Panc1 (cell line): ENCODE data around the gene MS4A18. TPM values are rescaled to one million over a fixed set of nuclear protein-coding genes. Genes with fewer than 3 reads are reported as not detected.

Source experiments
- ATAC-seq: fragments of 200-7000 bp; cut with Tn5 transposase; 2 replicates; pipeline ENCODE4 v1.9.1; 2020; ENCODE audit warnings: mild to moderate bottlenecking, moderate library complexity
- BruUV-seq: library from RNA; stranded (reverse); fragments of 400-500 nt; replicated peaks from 2 replicates; lab custom pipeline; 2021; lab: Mats Ljungman, UMichigan
- CTCF ChIA-PET: fragments of 300-600 bp; sonication (Branson Sonifier 250); formaldehyde crosslinking; loops from one replicate; lab custom pipeline; 2022; ENCODE audit warnings: antibody characterized with exemption; lab: Charles Lee
- POLR2A ChIA-PET: fragments of 300-600 bp; sonication (Branson Sonifier 250); formaldehyde crosslinking; loops from one replicate; lab custom pipeline; 2022; ENCODE audit warnings: antibody characterized with exemption; lab: Charles Lee
- DNase-seq: peaks from one replicate; pipeline ENCODE4 v3.0.0-alpha.2; 2010; ENCODE audit warnings: low read depth, low spot score
- H3K27ac ChIP-seq: 2 replicates; pipeline ENCODE4 v1.5.1; 2011; ENCODE audit warnings: mild to moderate bottlenecking, low read length, inconsistent platforms
- H3K27me3 ChIP-seq: fragments of 200-500 bp; sonication (Bioruptor generic); 2 replicates; pipeline ENCODE4 v1.6.0; 2014; ENCODE audit warnings: low read length, inconsistent platforms; ENCODE audit not compliant: control insufficient read depth, insufficient read depth
- H3K36me3 ChIP-seq: fragments of 200-500 bp; sonication (Bioruptor generic); 2 replicates; pipeline ENCODE4 v1.5.1; 2014; ENCODE audit warnings: inconsistent platforms, mild to moderate bottlenecking, low read length, moderate library complexity; ENCODE audit not compliant: control insufficient read depth, insufficient read depth
- H3K4me1 ChIP-seq: 2 replicates; pipeline ENCODE4 v1.5.1; 2011; ENCODE audit warnings: inconsistent platforms, mild to moderate bottlenecking, low read length, moderate library complexity; ENCODE audit not compliant: control insufficient read depth, insufficient read depth
- H3K4me3 ChIP-seq, 2 experiments: 2 replicates each; pipeline ENCODE4 v1.5.1; 2011 to 2012; ENCODE audit warnings: low read depth in 2 of 2, low read length in 2 of 2, mild to moderate bottlenecking in 2 of 2, inconsistent platforms in 1 of 2, moderate library complexity in 1 of 2
- H3K9me3 ChIP-seq: fragments of 200-500 bp; sonication (Bioruptor generic); 2 replicates; pipeline ENCODE4 v1.5.1; 2014; ENCODE audit warnings: low read depth, mild to moderate bottlenecking, inconsistent platforms, low read length, moderate library complexity; ENCODE audit not compliant: control insufficient read depth, insufficient read depth
- POLR2AphosphoS5 ChIP-seq: IDR thresholded peaks from 2 replicates; pipeline ENCODE4 v1.6.1; 2012; ENCODE audit warnings: mild to moderate bottlenecking, low read depth, low read length, moderate library complexity
- REST ChIP-seq, 2 experiments: IDR thresholded peaks; 2 replicates each; pipeline ENCODE4 v1.6.1; 2011 to 2012; ENCODE audit warnings: low read depth in 2 of 2, control low read depth in 1 of 2, low read length in 1 of 2, mild to moderate bottlenecking in 1 of 2, moderate library complexity in 1 of 2; ENCODE audit not compliant: insufficient read depth in 1 of 2
- SIN3A ChIP-seq: IDR thresholded peaks from 2 replicates; pipeline ENCODE4 v1.6.1; 2012; ENCODE audit warnings: low read depth, mild to moderate bottlenecking, low read length, moderate library complexity, borderline replicate concordance; ENCODE audit not compliant: insufficient read depth
- TCF7L2 ChIP-seq: IDR thresholded peaks from 2 replicates; pipeline ENCODE4 v1.6.1; 2011; ENCODE audit warnings: mild to moderate bottlenecking, low read depth, low read length, inconsistent platforms
- in situ Hi-C: cut with HindIII; loops from 2 replicates; pipeline ENCODE4 v1.10.0; 2016; ENCODE audit warnings: low sequenced_read_pairs, low pct_unique_long_range_greater_than_20kb
- intact Hi-C: fragments of 100-400 bp; cut with micrococcal nuclease; formaldehyde crosslinking; loops from one replicate; pipeline ENCODE4 v1.10.0; 2022; ENCODE audit not compliant: unreplicated experiment
- total RNA-seq: library from RNA; stranded (reverse); gene quantifications from one replicate; pipeline ENCODE4 v1.2.1, GENCODE V29; 2021; ENCODE audit not compliant: unreplicated experiment
- TF ChIP-seq, protein P1 (sequence below): fragments of 450-650 bp; IDR thresholded peaks from 2 replicates; pipeline ENCODE4 v1.5.1; 2017; ENCODE audit warnings: mild to moderate bottlenecking

MS4A18 gene
- total RNA-seq, 1 experiment from 2014 or later = not detected

- no TSS peak for BruUV-seq
- Histone ChIP-seq H3K36me3 (no peaks in the 10 kb centered on the region), H3K27me3 (peaks cover 4% of the 10 kb centered on the region; the same call in 1 of the 2 replicates), H3K9me3 (no peaks in the 10 kb centered on the region), H3K27ac (no peak overlapping the region), H3K4me1 (no peaks in the 10 kb centered on the region; the same call in 1 of the 2 replicates), H3K4me3 (no peak overlapping the region)
- intact Hi-C loops = no loop called here
- CTCF ChIA-PET = no interaction called here
- in situ Hi-C loops = no loop called here
- POLR2A ChIA-PET = no interaction called here
- ATAC-seq (no peak), DNase-seq (no peak)
- TF ChIP-seq TCF7L2 (no peak), REST (IDR thresholded peaks at IDR 0.05; ENCODE audit: insufficient read depth in 1 of 2, low read depth in 2 of 2, low read length in 1 of 2) (no peak), SIN3A (no peak), POLR2AphosphoS5 (no peak)
- TF ChIP-seq, protein P1, sequence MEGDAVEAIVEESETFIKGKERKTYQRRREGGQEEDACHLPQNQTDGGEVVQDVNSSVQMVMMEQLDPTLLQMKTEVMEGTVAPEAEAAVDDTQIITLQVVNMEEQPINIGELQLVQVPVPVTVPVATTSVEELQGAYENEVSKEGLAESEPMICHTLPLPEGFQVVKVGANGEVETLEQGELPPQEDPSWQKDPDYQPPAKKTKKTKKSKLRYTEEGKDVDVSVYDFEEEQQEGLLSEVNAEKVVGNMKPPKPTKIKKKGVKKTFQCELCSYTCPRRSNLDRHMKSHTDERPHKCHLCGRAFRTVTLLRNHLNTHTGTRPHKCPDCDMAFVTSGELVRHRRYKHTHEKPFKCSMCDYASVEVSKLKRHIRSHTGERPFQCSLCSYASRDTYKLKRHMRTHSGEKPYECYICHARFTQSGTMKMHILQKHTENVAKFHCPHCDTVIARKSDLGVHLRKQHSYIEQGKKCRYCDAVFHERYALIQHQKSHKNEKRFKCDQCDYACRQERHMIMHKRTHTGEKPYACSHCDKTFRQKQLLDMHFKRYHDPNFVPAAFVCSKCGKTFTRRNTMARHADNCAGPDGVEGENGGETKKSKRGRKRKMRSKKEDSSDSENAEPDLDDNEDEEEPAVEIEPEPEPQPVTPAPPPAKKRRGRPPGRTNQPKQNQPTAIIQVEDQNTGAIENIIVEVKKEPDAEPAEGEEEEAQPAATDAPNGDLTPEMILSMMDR = no peak
These were observed 16.9 kb downstream of the MS4A18 start for GRCh38 chr11:60741421-60741820.

- H3K9me3 ChIP-seq = no peaks in the 10 kb centered on the region
- H3K36me3 ChIP-seq = no peaks in the 10 kb centered on the region
- H3K4me1 ChIP-seq = no peaks in the 10 kb centered on the region; the same call in 1 of the 2 replicates
- no TSS peak for BruUV-seq
- in situ Hi-C loops = no loop called here
- H3K27ac ChIP-seq = no peak overlapping the region
- no peak overlapping the region for H3K4me3 ChIP-seq
- TF ChIP-seq SIN3A (no peak), TCF7L2 (no peak), REST (IDR thresholded peaks at IDR 0.05; ENCODE audit: insufficient read depth in 1 of 2, low read depth in 2 of 2, low read length in 1 of 2) (no peak), POLR2AphosphoS5 (no peak)
- TF ChIP-seq, protein P1 = no peak
- intact Hi-C loops = no loop called here
- DNase-seq = no peak
- CTCF ChIA-PET = interaction anchor here (0.9 kb wide), 1 partner anchor 20 kb away, joined by 3 read pairs; no protein-coding TSS in a partner anchor
- POLR2A ChIA-PET = no interaction called here
- H3K27me3 ChIP-seq = peaks cover 4% of the 10 kb centered on the region; the same call in 1 of the 2 replicates
- no peak for ATAC-seq
These were observed 18.5 kb downstream of the MS4A18 start for GRCh38 chr11:60743058-60743457.
